ENCODE data around the gene UBAC2.
A peak's percentile ranks its signal among the peaks of the same experiment; 100 is the strongest.

The UBAC2 gene

GRCh38 chr13:99432609-99433542 lies 232.2 kb downstream of the UBAC2 start:
- Histone ChIP-seq H3K4me1 (ENCODE audit: low read depth, poor library complexity, severe bottlenecking) (peaks cover 20% of the 10 kb centered on the region), H3K79me2 (ENCODE audit: insufficient read depth, low read depth) (no peaks in the 10 kb centered on the region), H3K9ac (no peak overlapping the region; the same call in 1 of the 2 replicates), H4K20me1 (ENCODE audit: insufficient read depth) (no peaks in the 10 kb centered on the region), H3K4me2 (peak overlapping the region; percentile 74), H3K27ac (peak overlapping the region; percentile 22; the same call in 1 of the 2 replicates), H3K27me3 (ENCODE audit: insufficient read depth, low read depth) (no peaks in the 10 kb centered on the region), H3K4me3 (IDR thresholded peaks at IDR 0.05; ENCODE audit: insufficient read depth, low read depth, low read length) (no peak overlapping the region), H2AFZ (ENCODE audit: low read depth) (peak overlapping the region; percentile 54), H3K36me3 (ENCODE audit: insufficient read depth) (no peaks in the 10 kb centered on the region)
- no peak for TF ChIP-seq CTCF (conservative IDR thresholded peaks at IDR 0.05; ENCODE audit: low read depth, low read length)

DNA sequence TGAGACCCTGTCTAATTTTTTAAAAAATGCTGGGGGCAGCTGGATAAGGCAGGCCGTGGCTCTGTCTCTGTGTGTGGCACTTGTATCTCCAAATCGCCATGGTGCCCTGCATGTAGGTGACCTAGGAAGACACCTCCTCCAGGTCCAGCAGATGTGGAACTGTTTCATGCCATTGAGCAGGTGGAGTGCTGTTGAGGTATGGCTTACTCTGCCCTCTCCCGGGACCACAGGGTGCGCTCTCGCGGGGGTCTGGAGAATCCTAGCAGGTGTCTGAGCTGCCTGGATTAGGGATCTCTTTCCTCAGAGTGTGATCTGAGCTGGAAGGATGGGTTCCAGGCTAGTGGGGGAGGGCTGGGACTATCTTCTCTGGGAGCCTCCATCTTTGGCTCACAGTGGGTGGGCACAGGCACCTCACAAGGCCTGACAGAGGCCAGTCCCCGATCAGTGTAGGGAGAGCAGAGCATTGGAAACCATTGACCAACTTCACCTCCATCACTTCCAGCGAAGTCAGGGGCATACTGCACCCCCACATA lies 233.0 kb downstream of the UBAC2 start:
- no peak overlapping the region for H3K9ac ChIP-seq

DNA sequence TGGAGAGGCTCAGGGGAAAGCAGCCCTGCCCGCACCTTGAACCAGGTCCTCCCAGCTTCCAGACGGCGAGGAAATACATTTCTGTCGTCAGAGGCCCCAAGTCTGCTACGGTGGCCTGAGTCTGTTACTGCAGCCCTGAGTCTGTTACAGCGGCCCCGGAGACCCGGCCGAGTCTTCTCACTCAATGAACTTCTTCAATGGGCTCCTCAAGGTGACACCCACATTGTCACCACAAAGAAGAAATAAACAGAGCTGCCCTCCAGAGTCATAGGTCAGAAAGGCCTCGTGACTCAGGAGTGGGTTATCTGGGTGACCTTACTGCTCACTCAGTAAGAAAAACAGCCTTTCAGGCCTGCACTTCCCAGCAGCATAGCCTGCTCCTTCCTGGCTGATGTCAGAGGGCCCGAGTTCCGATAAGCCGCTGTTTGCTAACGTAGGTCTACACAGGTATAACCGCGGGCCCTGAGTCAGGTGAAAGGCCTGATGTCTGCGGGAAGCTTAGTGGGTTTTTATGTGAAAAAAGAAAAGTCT lies 233.7 kb downstream of the UBAC2 start:
- Histone ChIP-seq H3K79me2 (ENCODE audit: insufficient read depth, low read depth) (no peaks in the 10 kb centered on the region), H3K4me1 (ENCODE audit: low read depth, poor library complexity, severe bottlenecking) (peaks cover 20% of the 10 kb centered on the region), H3K4me2 (no peak overlapping the region), H4K20me1 (ENCODE audit: insufficient read depth) (no peaks in the 10 kb centered on the region), H3K4me3 (IDR thresholded peaks at IDR 0.05; ENCODE audit: insufficient read depth, low read depth, low read length) (no peak overlapping the region), H2AFZ (ENCODE audit: low read depth) (no peak overlapping the region), H3K9ac (no peak overlapping the region), H3K27me3 (ENCODE audit: insufficient read depth, low read depth) (no peaks in the 10 kb centered on the region), H3K36me3 (ENCODE audit: insufficient read depth) (no peaks in the 10 kb centered on the region), H3K27ac (no peak overlapping the region)
- no peak for TF ChIP-seq CTCF (conservative IDR thresholded peaks at IDR 0.05; ENCODE audit: low read depth, low read length)

More for the DNA sequence above, 233.0 kb downstream of the UBAC2 start:
- Histone ChIP-seq H3K4me2 (no peak overlapping the region; the same call in 1 of the 2 replicates), H3K79me2 (ENCODE audit: insufficient read depth, low read depth) (no peaks in the 10 kb centered on the region), H3K27me3 (ENCODE audit: insufficient read depth, low read depth) (no peaks in the 10 kb centered on the region), H3K4me3 (IDR thresholded peaks at IDR 0.05; ENCODE audit: insufficient read depth, low read depth, low read length) (no peak overlapping the region), H3K4me1 (ENCODE audit: low read depth, poor library complexity, severe bottlenecking) (peaks cover 20% of the 10 kb centered on the region), H3K27ac (no peak overlapping the region), H2AFZ (ENCODE audit: low read depth) (no peak overlapping the region), H4K20me1 (ENCODE audit: insufficient read depth) (no peaks in the 10 kb centered on the region), H3K36me3 (ENCODE audit: insufficient read depth) (no peaks in the 10 kb centered on the region)
- TF ChIP-seq CTCF (conservative IDR thresholded peaks at IDR 0.05; ENCODE audit: low read depth, low read length): no peak

DNA sequence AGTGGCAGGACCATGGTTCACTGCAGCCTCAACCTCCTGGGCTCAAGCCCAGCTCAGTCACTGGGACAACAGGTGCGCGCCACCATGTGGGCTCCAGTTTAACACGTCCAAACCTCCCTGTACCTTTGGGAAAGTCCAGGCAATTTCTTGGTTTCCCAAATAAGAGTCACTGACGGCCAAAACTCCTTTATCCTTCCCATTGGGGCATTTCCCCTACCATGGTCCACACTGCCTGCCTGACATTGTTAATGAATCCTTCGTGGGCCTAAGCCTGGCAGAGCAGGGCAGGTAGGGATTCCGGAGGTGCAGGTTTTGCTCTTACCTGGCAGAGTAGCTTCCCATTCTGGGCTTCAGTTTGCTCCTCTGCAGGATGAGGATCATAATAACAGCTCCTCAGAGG lies 234.5 kb downstream of the UBAC2 start:
- H3K9ac ChIP-seq: no peak overlapping the region
- no peak for TF ChIP-seq CTCF (conservative IDR thresholded peaks at IDR 0.05; ENCODE audit: low read depth, low read length)
- H3K27me3 ChIP-seq (ENCODE audit: insufficient read depth, low read depth): no peaks in the 10 kb centered on the region
- no peak overlapping the region for H3K4me2 ChIP-seq
- no peaks in the 10 kb centered on the region for H3K79me2 ChIP-seq (ENCODE audit: insufficient read depth, low read depth)
- H3K4me1 ChIP-seq (ENCODE audit: low read depth, poor library complexity, severe bottlenecking): peaks cover 20% of the 10 kb centered on the region
- H3K36me3 ChIP-seq (ENCODE audit: insufficient read depth): no peaks in the 10 kb centered on the region
- no peak overlapping the region for H2AFZ ChIP-seq (ENCODE audit: low read depth)
- no peak overlapping the region for H3K27ac ChIP-seq
- no peaks in the 10 kb centered on the region for H4K20me1 ChIP-seq (ENCODE audit: insufficient read depth)
- no peak overlapping the region for H3K4me3 ChIP-seq (IDR thresholded peaks at IDR 0.05; ENCODE audit: insufficient read depth, low read depth, low read length)
